Femur (tissue), 1 donor: Measurements from ENCODE around the gene BBOF1.

ENCODE experiments used
- DNase-seq: peaks from one replicate; pipeline ENCODE4 v3.0.0-alpha.2; 2017

BBOF1 gene

DNA sequence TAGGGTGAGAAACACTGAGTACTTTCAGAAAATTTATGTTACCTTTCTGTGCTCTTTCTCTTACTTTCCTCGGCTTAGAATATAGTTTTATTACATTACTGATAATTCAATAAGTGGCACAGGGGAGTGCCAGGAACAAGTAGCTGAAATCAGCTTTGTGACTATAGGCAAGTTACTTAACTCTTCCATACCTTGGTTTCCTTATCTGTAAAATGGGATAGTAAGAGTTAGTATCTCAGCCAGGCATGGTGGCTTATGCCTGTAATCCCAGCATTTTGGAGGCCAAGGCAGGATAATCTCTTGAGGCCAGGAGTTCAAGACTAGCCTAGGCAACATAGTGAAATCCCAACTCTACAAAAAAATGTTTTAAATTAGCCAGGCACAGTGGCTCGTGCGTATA is 15.4 kb downstream of the BBOF1 start:
- DNase-seq, result no peak

DNA sequence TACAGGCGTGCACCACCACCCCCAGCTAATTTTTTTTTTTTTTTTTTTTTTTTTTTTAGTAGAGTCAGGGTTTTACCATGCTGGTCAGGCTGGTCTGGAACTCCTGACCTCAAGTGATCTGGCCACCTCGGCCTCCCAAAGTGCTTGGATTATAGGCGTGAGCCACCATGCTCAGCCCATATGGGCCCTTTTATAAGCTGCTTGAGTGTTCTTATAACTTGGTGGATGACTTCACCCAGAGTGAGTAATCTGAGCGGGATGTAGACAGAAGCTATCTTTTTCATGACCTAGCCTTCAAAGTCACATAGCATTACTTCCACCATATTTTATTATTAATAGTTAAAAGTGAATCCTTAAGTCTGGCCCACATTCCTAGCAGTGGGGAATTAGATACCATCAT is 16.4 kb downstream of the BBOF1 start:
- DNase-seq, result no peak

DNA sequence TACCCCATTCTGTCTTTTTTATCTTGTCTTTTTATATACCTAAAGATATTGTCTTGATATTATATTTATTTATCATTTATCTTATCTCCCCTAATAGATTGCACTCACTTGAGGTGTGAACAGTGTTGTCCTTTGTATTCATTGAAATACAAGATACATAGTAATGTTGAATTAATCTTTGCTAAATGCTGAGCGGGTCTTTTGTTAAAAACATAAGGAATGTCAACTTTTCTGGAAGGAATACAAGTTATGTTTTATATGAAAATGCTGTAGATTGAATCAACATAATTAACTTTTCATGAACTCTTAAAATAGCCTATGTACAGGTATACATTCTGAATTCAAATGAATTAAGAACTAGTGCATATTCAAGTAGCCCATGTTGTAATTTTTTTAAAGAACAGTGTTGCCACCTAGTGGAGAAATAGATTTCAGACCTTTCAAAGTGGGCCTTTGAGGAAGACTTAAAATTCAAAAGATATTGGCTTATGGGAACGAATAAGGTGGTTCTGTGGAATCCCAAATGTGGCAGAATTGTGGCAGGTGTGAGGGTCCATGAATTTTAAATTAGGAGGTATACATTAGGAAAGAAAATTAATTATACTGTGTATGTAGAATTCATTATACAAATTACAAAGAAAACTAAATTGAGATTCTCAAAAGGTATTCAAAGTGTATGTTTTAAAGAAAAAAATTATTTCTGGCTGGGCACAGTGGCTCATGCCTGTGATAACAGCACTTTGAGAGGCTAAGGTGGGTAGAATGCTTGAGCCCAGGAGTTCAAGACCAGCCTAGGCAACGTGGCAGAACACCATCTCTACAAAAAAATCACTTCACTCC is 19.1 kb downstream of the BBOF1 start:
- DNase-seq, result no peak

DNA sequence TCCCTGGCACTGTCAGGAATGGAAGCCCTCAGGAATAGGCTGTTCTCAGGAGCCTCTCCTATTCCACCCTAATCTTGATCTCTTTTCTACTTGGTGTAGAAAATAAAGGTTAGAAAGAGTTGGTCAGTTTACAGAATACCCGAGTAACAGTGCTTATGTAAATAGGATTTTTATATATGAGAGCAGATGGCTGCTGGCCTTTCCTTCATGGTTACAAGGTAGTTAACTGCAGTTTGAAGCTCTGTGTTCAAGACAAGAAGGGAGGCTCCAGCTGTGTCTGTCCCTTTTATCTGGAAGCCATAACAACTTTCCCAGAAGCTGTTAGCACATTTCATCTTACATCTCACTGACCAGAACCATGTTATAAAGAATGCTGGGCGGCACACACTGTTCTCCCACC is 23.1 kb downstream of the BBOF1 start:
- DNase-seq, result no peak

DNA sequence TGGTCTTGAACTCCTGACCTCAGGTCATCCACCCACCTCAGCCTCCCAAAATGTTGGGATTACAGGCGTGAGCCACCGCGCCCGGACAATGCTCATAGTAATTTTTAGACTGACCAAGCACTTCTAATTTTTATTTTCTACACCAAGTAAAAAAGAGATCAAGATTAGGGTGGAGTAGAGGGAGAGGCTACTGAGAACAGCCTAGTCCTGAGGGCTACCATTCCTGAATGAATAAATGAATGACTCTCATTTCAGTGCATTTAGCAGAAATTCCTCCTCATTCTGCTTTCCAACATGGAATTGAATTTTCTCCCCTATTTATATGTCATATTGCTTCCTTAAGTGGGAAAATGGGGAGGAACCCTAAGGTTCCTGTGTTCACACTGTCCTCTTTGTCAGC is 26.4 kb downstream of the BBOF1 start:
- DNase-seq, result no peak

DNA sequence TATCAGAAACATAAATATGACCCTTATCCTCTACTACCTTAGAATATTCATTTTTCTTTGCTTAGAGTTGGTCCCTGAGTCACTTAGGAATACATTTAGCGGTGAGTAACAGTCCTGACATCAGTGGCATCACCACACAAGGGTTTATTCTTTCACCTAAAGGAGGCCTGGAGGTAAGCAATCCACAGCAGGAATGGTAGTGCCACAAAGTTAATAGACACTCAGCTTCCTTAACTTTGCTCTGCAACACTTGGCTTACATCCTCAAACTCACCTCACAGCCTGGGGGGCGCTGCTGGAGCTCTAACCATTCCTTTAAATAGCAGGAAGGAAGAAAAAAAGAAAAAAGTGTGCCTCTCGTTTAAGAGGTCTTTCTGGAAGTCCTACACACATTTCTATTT is 29.1 kb downstream of the BBOF1 start:
- DNase-seq, result no peak

DNA sequence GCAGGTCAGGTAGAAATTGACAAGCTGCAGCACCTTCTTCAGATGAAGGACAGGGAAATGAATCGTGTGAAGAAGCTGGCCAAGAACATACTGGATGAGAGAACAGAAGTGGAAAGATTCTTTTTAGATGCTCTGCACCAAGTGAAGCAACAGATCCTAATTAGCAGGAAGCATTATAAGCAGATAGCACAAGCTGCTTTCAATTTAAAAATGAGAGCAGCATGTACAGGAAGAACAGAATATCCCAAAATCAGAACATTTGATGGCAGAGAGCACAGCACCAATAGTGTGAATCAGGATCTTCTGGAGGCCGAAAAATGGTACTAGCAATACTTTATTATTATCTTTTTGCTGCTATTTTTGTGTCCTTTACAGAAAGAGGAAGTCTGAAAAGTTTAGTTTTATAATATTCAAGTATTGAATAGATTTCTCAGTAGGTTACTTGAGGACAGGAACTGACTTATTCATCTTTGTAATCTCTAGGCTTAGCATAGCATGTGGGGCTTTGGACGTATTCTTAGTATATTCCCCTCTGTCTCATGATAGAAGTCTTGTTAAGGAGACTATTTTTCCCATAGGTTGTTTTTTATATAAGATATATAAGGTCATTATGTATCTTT is 30.8 kb downstream of the BBOF1 start:
- no peak for DNase-seq

DNA sequence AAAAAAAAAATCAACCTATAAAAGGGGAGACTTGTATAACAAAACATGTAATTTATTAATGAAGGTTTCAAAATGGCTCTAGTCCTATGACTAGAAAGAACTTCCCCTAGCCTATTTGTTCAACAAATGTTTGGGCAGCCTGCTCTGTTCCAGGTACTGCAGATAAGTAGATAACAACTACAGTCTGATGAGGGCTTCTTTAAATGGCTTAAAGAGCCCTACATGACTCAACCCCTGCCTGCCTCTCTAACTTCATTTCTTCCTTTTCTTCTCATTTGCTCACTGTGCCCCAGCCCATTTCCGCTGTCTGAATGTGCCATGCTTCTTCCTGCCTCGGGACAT is 43.6 kb downstream of the BBOF1 start:
- no peak for DNase-seq

DNA sequence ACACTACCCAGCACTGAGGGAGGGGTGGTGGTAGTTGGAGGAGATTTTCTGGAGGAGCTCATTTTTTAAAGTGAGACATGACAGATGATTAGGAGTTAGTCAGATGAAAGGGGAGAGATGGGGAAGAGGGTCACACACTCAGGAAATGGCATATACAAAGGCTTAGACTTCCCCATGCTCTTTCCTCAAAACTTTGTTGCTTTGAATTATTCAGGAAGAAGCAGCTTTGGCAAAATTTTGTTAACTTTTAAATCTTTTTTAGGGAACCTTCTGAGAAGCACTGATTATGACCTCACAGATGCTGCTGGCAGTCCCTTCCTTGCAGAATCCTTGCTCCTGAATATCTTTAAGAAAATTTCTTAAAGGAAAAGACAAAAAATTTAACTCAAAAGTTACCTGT is 45.3 kb downstream of the BBOF1 start:
- no peak for DNase-seq

DNA sequence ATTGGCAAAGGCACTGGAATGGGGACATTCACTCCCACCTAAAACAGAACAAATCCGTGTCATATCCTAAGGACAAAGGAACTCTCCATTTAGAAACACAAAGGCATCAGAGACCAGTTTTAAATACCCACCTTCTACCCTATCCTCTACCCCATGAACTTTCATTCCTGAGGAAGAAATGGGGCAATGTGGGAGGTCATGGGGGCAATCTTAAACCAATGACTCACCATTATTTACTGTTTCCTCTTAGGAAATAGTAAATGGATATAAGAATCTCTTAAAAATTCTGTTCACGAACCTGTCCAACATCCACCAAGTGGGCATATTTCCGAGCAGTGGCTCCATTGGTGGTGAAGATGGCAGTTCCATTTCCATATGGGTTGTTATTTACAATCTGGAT is 45.7 kb downstream of the BBOF1 start:
- DNase-seq, result no peak

DNA sequence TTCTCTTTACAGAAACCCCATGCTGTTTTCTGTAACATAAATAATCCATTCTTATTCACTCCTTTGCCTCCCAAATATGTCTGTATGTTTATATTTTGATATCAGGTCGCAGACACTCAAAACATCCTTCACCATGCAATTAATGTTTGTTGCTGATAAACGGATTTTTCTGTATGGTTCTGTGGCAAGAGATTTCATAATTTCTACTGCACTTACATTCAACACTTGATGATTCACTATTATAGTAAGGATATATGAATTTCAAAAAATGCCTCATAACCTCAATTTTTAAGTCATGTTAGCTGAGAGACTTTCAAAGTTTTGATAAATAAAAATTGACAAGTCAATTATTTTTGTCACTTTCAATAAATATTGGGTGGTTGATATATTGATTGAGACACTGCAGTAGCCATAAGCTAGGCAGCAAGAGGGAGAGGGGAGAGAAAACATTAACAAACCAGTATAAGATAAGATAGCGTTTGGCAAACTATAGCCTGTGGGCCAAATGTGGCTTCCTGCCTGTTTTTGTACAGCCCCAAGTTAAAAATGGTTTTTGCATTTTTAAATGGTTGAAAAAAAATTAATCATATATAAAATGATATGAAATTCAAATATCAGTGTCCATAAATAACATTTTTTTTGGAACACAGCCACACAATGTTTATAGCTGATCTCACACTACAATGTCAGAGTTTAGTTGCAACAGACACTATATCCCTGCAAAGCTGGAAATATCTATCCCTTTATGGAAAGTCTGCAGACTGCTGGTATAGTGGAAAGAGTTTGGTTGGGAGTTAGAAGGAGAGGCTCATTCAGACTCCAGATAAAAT is 46.8 kb downstream of the BBOF1 start:
- no peak for DNase-seq

DNA sequence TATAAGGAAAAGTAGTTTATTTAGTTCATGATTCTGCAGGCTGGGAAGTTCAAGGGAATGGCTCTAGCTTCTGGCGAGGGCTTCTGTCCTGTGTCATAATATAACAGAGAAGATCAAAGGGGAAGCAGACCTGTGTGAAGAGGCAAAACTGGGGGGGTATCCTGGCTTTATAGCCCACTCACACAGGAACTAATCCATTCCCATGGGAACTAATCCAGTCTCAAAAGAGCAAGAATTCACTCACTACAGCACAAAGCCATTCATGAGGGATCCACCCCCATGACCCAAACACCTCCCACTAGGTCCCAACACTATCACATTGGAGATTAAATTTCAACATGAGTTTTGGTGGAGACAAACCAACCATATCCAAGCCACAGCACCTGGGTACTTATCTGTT is 58.3 kb downstream of the BBOF1 start:
- DNase-seq, result no peak

DNA sequence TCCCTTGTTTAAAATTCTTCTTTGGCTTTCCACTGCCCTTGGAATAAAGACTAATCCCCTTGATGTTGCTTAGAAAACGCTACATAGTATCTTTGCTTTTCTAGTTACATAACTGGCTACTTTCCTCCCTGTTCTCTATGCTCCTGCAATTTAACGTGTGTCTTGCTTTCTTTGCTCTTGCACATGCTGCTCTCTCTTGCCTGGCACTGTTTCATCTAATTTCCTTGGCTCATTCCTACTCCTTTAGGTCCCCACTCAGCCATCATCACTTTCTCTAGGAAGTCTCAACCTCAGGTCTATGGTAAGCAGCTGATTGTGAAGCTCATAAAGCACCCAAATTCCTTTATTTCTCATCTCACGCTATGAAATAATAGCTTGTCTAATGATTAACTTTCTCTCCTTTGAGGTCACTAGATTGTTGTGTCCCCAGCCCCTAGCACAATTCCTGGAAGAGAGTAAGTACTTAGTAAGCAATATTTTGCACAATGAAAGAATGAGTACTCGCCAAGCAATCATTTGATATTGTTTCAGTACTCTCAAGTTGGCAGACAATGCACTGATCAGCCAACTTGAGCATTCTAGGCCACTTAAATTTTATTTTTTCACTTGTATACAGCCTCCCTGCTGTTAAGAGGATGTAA is 61.8 kb downstream of the BBOF1 start:
- no peak for DNase-seq

DNA sequence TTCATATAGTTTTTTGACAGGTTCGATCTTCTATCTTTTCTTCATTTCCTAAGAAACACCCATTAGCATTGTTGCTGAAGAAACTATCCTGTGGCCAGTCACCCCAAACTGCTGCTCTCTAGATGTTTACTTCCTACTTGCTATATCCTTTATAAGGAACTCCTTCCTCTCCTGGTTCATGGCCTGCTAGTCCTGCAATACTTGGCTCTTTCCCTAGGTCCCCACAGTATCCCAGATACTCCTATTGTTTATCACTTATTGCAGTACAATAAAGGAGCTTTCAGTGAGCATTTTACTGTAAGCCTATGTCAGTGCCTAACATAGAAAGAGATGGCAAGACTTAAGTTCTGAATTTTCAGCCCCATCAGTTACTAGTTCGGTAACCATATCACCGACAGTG is 62.3 kb downstream of the BBOF1 start:
- DNase-seq, result no peak

DNA sequence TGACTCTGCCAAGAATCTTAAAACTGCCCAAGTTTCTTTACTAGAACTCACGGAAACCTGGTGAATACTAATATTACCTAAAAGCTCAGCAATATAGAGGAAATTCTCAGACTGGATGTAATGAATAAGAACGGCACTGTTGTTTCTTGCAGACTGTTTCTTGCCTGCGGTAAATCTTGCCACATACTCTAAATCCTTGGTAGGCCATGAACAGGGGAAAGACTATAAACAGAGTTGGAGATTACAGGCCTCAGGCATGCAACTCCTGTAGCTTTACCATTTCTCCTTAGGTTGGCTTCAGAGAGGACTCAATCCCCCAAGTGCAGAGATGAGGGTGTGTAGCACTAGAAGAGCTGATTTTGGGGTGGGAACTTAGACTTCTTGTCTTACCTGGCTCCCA is 64.0 kb downstream of the BBOF1 start:
- DNase-seq, result no peak

DNA sequence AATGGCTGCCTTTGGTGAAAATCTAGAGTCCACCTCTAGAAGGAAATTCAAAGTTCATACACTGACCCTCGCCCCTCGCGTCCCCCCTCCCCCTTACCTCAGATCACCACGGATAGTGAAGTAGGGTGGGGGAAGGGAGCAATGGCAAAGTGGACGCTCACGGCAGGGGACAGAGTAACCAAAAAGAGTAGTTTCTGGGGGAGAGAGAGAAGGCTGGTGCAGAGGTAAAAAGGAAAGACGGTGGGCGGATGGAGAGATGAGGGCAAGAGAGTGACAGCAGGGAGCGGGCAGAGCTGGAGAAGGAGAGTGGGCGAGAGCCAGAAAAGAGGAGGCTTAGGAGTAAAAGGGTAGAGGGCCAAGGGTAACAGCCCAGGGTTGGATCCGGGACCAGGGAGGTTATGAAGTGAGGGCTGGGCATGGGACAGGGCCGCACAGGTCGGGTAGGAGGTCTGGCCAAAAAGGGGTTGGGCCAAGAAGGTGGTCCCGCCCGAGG is 64.7 kb downstream of the BBOF1 start:
- DNase-seq, result no peak

DNA sequence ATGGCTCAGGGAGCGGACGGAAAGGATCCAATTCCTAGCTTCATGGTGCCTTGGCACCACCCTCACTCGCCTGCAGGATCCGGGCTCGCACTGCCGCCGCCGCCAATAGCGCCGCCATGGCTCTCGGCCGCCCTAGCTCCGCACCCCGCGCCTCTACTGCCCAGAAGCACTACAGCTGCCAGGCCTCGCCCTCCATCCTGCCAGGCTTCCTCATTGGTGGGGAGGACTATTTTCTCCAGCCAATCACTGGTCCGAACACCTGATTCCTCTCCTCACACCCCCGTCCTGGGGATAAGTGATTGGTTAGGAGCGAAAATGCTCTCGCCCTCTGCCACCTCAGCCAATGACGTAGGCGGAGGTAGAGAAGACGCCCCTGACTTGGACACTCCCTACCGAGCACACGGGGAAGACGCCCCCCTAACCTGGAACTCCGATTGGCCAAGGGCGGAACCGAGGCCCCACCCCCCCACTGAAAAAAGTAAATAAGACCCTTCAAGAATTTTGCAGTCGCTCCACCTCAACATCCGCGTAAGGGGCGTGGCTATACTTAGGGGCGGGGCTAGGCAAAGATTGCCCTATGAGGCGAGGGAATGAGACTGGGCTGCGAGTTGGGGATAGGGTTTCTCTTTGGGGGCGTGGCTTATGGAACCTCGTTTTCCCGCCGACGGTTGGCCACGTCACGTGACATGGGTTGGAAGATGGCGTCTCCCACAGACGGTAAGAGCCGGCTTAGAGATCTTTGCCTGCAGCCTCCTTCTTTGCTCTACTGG is 65.3 kb downstream of the BBOF1 start, which contains the start of the genes ALDH6A1 and LIN52:
Gene ALDH6A1 (minus strand): TSS at position 177 of the 770 bp plus-strand sequence. CDS start 59 bp downstream, at position 118.
Gene LIN52 (plus strand): TSS at position 680 of the 770 bp plus-strand sequence. CDS start 19 bp downstream, at position 699.
- DNase-seq, result peak; percentile 100

DNA sequence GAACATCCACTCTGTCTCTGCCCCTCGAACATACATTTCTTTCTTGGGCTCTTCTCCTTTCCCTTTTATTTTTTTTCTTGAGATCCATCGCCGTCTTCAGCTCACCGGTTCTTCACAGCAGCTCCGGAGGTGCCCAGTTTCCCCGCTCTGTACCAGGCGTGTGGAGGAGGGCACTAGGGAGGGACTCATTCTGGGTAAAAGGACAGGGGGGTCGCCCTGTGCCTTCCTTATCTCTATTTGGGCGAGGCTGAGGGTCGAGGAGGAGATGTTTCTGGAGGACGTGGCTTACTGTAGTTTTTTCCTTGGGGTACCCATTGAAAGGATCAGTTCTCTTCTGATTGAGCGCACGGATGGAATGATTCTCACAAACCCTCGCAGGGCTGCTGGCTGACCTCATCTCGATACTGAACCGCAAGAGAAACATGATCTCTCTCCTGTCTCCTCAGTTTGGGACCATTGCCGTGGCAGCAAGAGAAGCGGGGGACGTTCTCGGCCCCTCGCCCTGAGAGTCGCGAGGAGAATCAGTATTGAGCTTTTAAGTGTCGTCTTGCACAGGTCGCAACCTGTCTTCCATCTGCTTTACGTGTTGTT is 66.0 kb downstream of the BBOF1 start:
- no peak for DNase-seq

DNA sequence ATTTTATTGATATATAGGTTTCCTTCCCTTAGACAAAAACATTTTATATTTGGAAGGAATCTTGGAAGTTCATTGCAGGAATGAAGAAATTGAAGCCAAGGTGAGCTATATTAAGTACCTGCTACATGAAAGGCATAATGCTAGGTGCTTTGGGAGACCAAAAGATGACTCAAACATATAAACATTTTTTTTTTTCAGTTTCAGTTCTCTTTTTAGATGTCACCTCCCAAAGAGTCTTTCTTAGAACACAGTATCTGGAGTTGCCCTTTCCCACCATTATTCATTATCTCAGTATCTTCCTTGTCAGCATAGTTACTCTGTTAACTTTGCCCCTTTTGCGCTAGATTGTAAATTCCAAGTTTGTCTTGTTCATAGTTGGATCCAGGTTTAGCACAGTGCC is 66.7 kb downstream of the BBOF1 start:
- DNase-seq, result no peak

DNA sequence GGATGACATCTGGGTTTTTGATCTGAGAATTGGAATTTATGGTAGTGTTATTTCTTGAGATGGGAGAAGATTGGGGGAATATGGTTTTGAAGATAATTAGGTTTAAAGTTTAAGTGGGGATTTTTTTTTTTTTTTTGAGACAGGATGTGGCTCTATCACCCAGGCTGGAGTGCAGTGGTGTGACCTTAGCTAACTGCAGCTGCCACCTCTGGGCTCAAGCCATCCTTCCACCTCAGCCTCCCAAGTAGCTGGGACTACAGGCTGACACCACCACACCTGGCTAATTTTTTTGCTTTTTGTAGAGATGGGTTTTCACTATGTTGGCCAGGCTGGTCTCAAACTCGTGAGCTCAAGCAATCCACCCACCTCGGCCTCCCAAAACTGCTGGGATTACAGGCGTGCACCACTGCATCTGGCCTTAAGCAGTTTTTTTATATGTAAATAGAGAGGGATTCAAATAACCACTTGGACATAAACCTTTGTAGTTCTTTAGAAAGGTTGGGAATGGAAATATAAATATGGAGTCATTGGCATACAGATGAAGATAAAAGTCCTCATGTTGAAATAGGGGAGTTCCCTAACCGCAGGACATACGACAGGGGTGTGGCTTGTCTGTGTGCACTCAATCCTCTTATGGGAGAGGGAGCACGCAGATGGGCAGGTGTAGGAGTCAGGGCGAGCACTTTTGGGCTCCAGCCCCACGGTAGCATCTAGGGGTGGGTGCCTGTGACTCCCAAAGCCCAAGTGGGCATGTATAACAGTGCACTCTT is 70.3 kb downstream of the BBOF1 start:
- DNase-seq, result no peak

DNA sequence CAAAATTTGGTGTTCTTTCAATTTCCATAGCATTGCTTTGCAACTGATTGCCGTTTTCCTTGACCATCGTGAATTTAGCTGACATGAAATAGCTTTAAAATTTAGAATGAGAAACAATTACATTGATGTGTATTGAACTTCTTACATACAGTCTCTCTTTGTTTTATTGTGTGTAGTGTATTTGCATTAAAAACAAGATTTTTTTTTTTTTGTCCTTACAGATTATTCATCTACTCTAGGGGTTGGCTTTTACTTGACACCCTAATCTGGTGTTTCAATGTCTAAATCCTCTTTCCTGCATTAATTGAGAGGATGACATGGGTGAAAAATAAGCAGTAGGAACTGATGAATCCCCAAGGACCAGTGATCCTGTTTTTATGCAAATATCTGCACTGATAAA is 86.2 kb downstream of the BBOF1 start:
- DNase-seq, result no peak
